ENCODE measurements around the gene DENND2A. TPM values are rescaled to one million over a fixed set of nuclear protein-coding genes. Genes with fewer than 3 reads are reported as not detected.

Gene DENND2A, protein sequence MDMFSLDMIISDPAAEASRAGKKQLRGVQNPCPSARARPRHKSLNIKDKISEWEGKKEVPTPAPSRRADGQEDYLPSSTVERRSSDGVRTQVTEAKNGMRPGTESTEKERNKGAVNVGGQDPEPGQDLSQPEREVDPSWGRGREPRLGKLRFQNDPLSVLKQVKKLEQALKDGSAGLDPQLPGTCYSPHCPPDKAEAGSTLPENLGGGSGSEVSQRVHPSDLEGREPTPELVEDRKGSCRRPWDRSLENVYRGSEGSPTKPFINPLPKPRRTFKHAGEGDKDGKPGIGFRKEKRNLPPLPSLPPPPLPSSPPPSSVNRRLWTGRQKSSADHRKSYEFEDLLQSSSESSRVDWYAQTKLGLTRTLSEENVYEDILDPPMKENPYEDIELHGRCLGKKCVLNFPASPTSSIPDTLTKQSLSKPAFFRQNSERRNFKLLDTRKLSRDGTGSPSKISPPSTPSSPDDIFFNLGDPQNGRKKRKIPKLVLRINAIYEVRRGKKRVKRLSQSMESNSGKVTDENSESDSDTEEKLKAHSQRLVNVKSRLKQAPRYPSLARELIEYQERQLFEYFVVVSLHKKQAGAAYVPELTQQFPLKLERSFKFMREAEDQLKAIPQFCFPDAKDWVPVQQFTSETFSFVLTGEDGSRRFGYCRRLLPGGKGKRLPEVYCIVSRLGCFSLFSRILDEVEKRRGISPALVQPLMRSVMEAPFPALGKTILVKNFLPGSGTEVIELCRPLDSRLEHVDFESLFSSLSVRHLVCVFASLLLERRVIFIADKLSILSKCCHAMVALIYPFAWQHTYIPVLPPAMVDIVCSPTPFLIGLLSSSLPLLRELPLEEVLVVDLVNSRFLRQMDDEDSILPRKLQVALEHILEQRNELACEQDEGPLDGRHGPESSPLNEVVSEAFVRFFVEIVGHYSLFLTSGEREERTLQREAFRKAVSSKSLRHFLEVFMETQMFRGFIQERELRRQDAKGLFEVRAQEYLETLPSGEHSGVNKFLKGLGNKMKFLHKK
- total RNA-seq = not detected
- not detected for polyA plus RNA-seq
- total RNA-seq = not detected

DNA sequence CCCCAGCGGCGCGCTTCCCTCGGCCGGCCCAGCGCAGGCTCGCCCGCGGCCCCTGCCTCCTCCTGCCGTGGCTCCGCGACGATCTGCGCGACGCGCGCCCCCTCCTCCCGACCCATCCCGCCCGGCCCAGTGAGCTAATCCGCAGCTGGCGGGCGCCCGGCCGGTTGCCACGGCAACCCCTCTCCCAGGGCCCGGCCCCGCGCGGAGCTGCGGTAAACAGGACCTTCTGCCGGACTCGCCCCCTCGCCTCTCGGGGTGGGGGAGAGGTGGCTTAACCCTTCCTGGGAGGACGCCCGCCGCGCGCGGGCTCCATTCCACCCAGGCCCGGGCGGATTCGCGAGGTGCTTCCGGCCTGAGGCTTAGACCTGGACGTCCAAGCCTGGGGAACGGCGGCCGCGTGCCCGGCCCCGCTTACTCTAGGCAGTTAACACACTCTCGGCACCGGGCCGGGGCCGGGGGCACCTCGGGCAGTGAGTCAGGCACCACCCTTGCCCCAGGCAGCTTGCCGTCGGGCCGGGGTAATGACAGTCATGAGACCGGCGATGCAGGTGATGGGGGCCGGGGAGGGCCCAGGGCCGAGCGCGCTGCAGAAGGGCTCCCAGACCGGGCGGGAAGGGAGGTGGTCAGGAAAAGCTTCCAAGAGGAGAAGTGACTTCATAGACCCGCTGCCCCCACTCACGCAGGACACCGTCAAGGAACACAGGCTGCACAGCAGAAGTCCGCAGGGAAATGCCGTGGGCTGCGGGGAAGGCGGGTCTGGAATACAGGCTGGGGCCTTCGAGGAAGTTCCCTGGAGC lies at the start of gene DENND2A:
TSS of gene DENND2A (minus strand) at position 87 of the 797 bp plus-strand sequence. CDS start 38,416 bp downstream, outside the sequence.
- ChIA-PET POLR2A (interaction anchor here (0.7 kb wide), 1 partner anchor 15 kb away, joined by 3 read pairs; no protein-coding TSS in a partner anchor), CTCF (no interaction called here)
- peak; percentile 20 for ATAC-seq

DNA sequence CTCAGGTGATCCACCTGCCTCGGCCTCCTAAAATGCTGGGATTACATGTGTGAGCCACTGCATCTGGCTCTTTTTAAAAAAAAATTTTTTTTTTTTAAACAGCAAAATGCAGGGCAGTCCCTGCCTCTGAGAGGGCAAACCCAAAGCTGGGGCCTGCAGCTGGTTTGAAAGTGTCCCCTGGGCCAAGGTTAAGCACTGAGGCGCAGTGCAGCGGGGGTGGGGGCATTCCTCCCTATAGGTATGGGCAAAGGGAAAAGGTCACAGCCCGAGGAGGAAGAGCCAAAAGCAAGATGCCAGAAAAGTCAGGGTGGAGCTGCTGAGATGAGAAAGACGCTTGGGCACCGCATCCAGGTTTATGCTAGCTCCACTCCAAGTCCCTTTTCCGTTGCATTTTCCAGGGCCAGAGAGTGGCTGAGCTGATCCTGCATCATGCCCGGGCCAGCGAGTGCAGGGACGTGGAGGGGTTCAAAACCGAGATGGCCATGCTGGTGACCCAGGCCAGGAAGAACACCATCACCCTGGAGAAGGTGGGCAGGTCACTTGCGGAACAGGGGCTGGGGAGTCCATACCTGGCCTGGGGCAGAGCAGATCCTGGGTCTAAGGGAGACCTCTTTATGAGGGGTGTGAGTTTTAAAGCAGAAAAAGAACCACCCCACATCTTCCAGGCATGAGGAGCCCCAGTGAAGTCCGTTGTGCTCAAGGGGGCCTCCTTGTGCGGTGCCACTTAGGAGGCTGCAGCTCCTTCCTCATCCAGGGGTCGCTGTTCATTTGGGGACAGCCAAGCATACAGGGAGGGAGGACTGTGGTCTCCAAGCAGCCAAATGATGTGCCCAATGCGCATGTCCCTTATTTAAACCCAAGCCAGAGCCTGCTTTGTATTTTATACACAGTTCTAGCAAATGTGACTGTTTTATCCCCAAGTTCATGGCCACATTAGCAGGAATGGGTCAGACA lies 48.9 kb upstream of the DENND2A start:
- Histone ChIP-seq H3K4me3 (ENCODE audit: low read length) (no peak overlapping the region), H3K36me3 (ENCODE audit: control insufficient read depth in 2 of 3, insufficient read depth in 3 of 3, low read length in 3 of 3) (peaks cover 0 to 49% (median 4%) of the 10 kb centered on the region in 3 experiments), H3K9me3 (ENCODE audit: control insufficient read depth in 2 of 3, low read length in 3 of 3) (no peaks in the 10 kb centered on the region), H3K27ac (ENCODE audit: low read depth, low read length) (no peak overlapping the region), H3K27me3 (ENCODE audit: control insufficient read depth in 2 of 2, insufficient read depth in 2 of 2, low read length in 2 of 2) (no peaks in the 10 kb centered on the region), H3K4me1 (ENCODE audit: control insufficient read depth in 2 of 2, insufficient read depth in 2 of 2, low read length in 2 of 2) (no peaks in the 10 kb centered on the region)
- Mint-ChIP-seq H3K4me3 (no peak overlapping the region), H3K27ac (no peak overlapping the region), H3K36me3 (peaks cover 0 to 30% (median under 1%) of the 10 kb centered on the region in 5 donors), H3K4me1 (peaks cover 0 to 2% (median 0%) of the 10 kb centered on the region in 7 donors), H3K9me3 (peaks cover 0 to 2% (median 0%) of the 10 kb centered on the region in 11 donors), H3K27me3 (no peaks in the 10 kb centered on the region)
- ATAC-seq = no peak
- ChIA-PET POLR2A (no interaction called here), CTCF (no interaction called here)
- no peak for DNase-seq
- intact Hi-C loops (cut with micrococcal nuclease) = loop anchor here (10.0 kb wide), 3 partner anchors 285 to 865 kb away; partner anchors contain the start of genes AGK (in 1 of the 2), RAB19 (in 1 of the 2) and TMEM178B (in 1 of the 2)

More for the DNA sequence above, at the start of gene DENND2A:
- Mint-ChIP-seq H3K27me3 (peaks cover 53 to 75% (median 61%) of the 10 kb centered on the region in 5 donors), H3K27ac (no peak within 1 kb of the TSS), H3K9me3 (peaks cover 0 to 4% (median 0%) of the 10 kb centered on the region in 11 donors), H3K4me3 (peak within 1 kb of the TSS; percentile 80 to 93 (median 88)), H3K36me3 (peaks cover 0 to 5% (median 0%) of the 10 kb centered on the region in 5 donors), H3K4me1 (peaks cover 13 to 21% (median 17%) of the 10 kb centered on the region in 7 donors)
- no peak within 1 kb of the TSS for H3K27ac ChIP-seq (ENCODE audit: low read depth, low read length)
- H3K9me3 ChIP-seq (ENCODE audit: control insufficient read depth in 2 of 3, low read length in 3 of 3) = no peaks in the 10 kb centered on the region
- DNase-seq = no peak
- peak within 1 kb of the TSS; percentile 24 for H3K4me3 ChIP-seq (ENCODE audit: low read length)
- intact Hi-C loops (cut with micrococcal nuclease) = no loop called here
- H3K27me3 ChIP-seq (ENCODE audit: control insufficient read depth in 2 of 2, insufficient read depth in 2 of 2, low read length in 2 of 2) = peaks cover 0 to 7% of the 10 kb centered on the region in 2 donors
- peaks cover 0 to 8% of the 10 kb centered on the region in 2 donors for H3K4me1 ChIP-seq (ENCODE audit: control insufficient read depth in 2 of 2, insufficient read depth in 2 of 2, low read length in 2 of 2)
- no peaks in the 10 kb centered on the region for H3K36me3 ChIP-seq (ENCODE audit: control insufficient read depth in 2 of 3, insufficient read depth in 3 of 3, low read length in 3 of 3)

- Histone ChIP-seq H3K9me3 (ENCODE audit: control insufficient read depth in 2 of 3, low read length in 3 of 3) (no peaks in the 10 kb centered on the region), H3K4me3 (ENCODE audit: low read length) (no peak overlapping the region), H3K27me3 (ENCODE audit: control insufficient read depth in 2 of 2, insufficient read depth in 2 of 2, low read length in 2 of 2) (no peaks in the 10 kb centered on the region), H3K27ac (ENCODE audit: low read depth, low read length) (no peak overlapping the region), H3K36me3 (ENCODE audit: control insufficient read depth in 2 of 3, insufficient read depth in 3 of 3, low read length in 3 of 3) (peaks cover 0 to 60% (median 4%) of the 10 kb centered on the region in 3 experiments), H3K4me1 (ENCODE audit: control insufficient read depth in 2 of 2, insufficient read depth in 2 of 2, low read length in 2 of 2) (no peaks in the 10 kb centered on the region)
- Mint-ChIP-seq H3K27ac (no peak overlapping the region), H3K4me1 (peaks cover 0 to 4% (median 0%) of the 10 kb centered on the region in 7 donors), H3K4me3 (no peak overlapping the region), H3K36me3 (peaks cover 5 to 38% (median 7%) of the 10 kb centered on the region in 5 donors), H3K27me3 (no peaks in the 10 kb centered on the region), H3K9me3 (no peaks in the 10 kb centered on the region)
- intact Hi-C loops (cut with micrococcal nuclease) = no loop called here
- DNase-seq (no peak), ATAC-seq (no peak)
- ChIA-PET POLR2A (interaction anchor here (0.7 kb wide), 1 partner anchor 472 kb away, joined by 3 read pairs; no protein-coding TSS in a partner anchor), CTCF (no interaction called here)
These were observed 47.7 kb upstream of the DENND2A start for GRCh38 chr7:140688341-140688740.

DNA sequence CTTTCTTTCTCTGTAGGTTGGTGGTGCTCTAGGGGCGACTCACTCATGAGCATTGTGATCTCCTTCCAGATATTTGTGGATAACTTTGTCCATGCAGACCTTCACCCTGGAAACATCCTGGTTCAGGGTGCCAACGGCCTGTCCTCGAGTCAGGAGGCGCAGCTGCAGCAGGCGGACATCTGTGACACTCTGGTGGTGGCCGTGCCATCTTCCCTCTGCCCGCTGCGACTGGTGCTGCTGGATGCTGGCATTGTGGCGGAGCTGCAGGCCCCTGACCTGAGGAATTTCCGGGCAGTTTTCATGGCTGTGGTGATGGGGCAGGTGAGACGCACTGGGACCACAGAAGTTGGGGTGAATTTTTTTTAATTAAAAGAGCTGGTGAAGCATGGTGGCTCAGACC lies 46.3 kb upstream of the DENND2A start:
- ChIA-PET CTCF (no interaction called here), POLR2A (interaction anchor here (0.8 kb wide), 1 partner anchor 328 kb away, joined by 3 read pairs; the partner anchor contains the start of gene MRPS33)
- peak overlapping the region in 2 of 9 donors; percentile 29 to 32 for H3K27ac Mint-ChIP-seq
- no peak for ATAC-seq
- no peaks in the 10 kb centered on the region for H3K27me3 ChIP-seq (ENCODE audit: control insufficient read depth in 2 of 2, insufficient read depth in 2 of 2, low read length in 2 of 2)
- DNase-seq = no peak
- H3K27ac ChIP-seq (ENCODE audit: low read depth, low read length) = no peak overlapping the region
- intact Hi-C loops (cut with micrococcal nuclease) = no loop called here
- no peaks in the 10 kb centered on the region for H3K9me3 ChIP-seq (ENCODE audit: control insufficient read depth in 2 of 3, low read length in 3 of 3)
- H3K36me3 ChIP-seq (ENCODE audit: control insufficient read depth in 2 of 3, insufficient read depth in 3 of 3, low read length in 3 of 3) = peaks cover 0 to 65% (median 6%) of the 10 kb centered on the region in 3 experiments
- no peaks in the 10 kb centered on the region for H3K9me3 Mint-ChIP-seq
- peaks cover 0 to 4% (median 0%) of the 10 kb centered on the region in 7 donors for H3K4me1 Mint-ChIP-seq
- no peak overlapping the region for H3K4me3 Mint-ChIP-seq
- H3K4me1 ChIP-seq (ENCODE audit: control insufficient read depth in 2 of 2, insufficient read depth in 2 of 2, low read length in 2 of 2) = no peaks in the 10 kb centered on the region
- H3K36me3 Mint-ChIP-seq = peaks cover 7 to 35% (median 11%) of the 10 kb centered on the region in 5 donors
- H3K4me3 ChIP-seq (ENCODE audit: low read length) = no peak overlapping the region
- H3K27me3 Mint-ChIP-seq = no peaks in the 10 kb centered on the region

DNA sequence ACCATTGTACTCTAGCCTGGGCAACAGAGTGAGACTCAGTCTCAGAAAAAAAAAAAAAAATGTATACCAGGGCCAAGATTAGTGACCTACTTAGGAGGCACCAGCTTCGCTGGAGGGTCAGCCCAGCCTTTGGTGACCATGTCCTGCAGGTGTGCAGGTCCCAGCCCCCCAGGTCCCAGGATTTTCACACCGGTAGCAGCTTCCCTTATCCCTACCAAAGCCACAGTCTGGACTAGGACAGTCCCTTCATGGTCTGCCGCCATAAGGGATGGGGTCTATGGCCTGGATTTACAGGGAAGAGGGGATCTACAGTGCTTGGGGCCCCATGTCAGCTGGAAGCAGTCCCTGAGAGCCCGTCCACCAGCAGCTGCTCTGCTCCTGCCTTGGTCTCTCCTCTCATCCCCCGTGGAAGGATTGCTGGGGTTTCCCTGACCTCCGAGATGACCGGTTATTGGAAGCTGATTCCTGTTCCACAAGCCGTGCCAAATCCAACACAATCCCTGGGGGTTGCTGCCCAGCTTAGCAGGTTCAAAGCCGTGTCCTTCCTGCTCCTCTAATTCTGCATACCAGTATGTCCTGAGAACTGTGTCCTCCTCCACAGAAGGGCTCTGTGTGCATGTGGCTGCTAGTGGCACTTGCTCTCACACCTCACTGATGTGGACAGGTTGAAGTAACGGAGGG lies 44.9 kb upstream of the DENND2A start:
- Mint-ChIP-seq H3K36me3 (peaks cover 10 to 40% (median 14%) of the 10 kb centered on the region in 5 donors), H3K27ac (no peak overlapping the region), H3K4me3 (no peak overlapping the region), H3K27me3 (no peaks in the 10 kb centered on the region), H3K4me1 (peaks cover 0 to 4% (median 0%) of the 10 kb centered on the region in 7 donors), H3K9me3 (no peaks in the 10 kb centered on the region)
- Histone ChIP-seq H3K4me1 (ENCODE audit: control insufficient read depth in 2 of 2, insufficient read depth in 2 of 2, low read length in 2 of 2) (no peaks in the 10 kb centered on the region), H3K27ac (ENCODE audit: low read depth, low read length) (no peak overlapping the region), H3K4me3 (ENCODE audit: low read length) (no peak overlapping the region), H3K36me3 (ENCODE audit: control insufficient read depth in 2 of 3, insufficient read depth in 3 of 3, low read length in 3 of 3) (peaks cover 0 to 67% (median 6%) of the 10 kb centered on the region in 3 experiments), H3K27me3 (ENCODE audit: control insufficient read depth in 2 of 2, insufficient read depth in 2 of 2, low read length in 2 of 2) (no peaks in the 10 kb centered on the region), H3K9me3 (ENCODE audit: control insufficient read depth in 2 of 3, low read length in 3 of 3) (no peaks in the 10 kb centered on the region)
- DNase-seq = no peak
- no peak for ATAC-seq
- CTCF ChIA-PET = no interaction called here
- intact Hi-C loops (cut with micrococcal nuclease) = no loop called here
- POLR2A ChIA-PET = interaction anchor here (0.6 to 1.1 kb wide), 3 partner anchors 10 to 920 kb away, joined by 4 to 5 read pairs (median 5); no protein-coding TSS in a partner anchor
